SU-DHL-6 (cell line): ENCODE measurements around the gene LIX1L.

Experiments
- EZH2phosphoT487 ChIP-seq: fragments of 200-600 bp; sonication (generic), shearing (Covaris generic); conservative IDR thresholded peaks from 2 replicates; pipeline ENCODE4 v1.6.1; 2018; ENCODE audit warnings: mild to moderate bottlenecking, antibody characterized with exemption, low read length, moderate library complexity, mixed read lengths
- TF ChIP-seq, protein P1 (sequence below): fragments of 200-600 bp; sonication (generic); IDR thresholded peaks from one replicate; pipeline ENCODE4 v1.5.1; 2017; ENCODE audit warnings: antibody characterized with exemption, mild to moderate bottlenecking, low read length, moderate library complexity; ENCODE audit not compliant: insufficient read depth, poor library complexity, severe bottlenecking

DNA sequence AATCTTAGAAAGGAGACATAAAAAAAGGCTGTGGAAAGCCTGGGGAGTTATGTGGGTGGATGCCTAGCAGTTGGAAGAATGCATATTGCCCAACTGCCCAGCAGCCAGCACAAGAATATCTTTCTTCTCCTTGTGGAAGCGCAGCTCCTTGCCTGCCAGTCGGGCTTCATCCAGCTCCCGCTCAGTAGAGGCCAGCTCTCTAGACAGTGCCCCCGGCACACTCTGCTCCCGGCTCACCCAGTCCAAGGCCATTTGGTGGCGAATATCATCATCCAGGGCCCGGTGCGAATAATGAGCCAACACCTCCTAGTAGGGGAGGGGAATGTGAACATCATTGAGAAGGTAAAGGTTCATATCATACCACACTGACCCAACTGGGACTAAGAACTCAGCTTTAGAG lies 21.6 kb downstream of the LIX1L start:
- TF ChIP-seq, protein P1, sequence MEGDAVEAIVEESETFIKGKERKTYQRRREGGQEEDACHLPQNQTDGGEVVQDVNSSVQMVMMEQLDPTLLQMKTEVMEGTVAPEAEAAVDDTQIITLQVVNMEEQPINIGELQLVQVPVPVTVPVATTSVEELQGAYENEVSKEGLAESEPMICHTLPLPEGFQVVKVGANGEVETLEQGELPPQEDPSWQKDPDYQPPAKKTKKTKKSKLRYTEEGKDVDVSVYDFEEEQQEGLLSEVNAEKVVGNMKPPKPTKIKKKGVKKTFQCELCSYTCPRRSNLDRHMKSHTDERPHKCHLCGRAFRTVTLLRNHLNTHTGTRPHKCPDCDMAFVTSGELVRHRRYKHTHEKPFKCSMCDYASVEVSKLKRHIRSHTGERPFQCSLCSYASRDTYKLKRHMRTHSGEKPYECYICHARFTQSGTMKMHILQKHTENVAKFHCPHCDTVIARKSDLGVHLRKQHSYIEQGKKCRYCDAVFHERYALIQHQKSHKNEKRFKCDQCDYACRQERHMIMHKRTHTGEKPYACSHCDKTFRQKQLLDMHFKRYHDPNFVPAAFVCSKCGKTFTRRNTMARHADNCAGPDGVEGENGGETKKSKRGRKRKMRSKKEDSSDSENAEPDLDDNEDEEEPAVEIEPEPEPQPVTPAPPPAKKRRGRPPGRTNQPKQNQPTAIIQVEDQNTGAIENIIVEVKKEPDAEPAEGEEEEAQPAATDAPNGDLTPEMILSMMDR = no peak
- TF ChIP-seq EZH2phosphoT487 = no peak
